NCI-H146 treated with DMSO at 0.1 percent for 48 hours (cell line): Measurements from ENCODE around the gene BSX.

Experiments used
- DNase-seq: peaks from one replicate; lab custom pipeline; 2025; ENCODE audit not compliant: unreplicated experiment; lab: John Stamatoyannopoulos, UW

The BSX gene

GRCh38 chr11:122981388-122982264 is at the start of gene BSX:
Gene BSX, minus strand, starts transcription at chr11:122981834. Its CDS starts 163 bp downstream, at chr11:122981671.
- no peak for DNase-seq

- no peak for DNase-seq
These were observed 48.9 kb upstream of the BSX start for GRCh38 chr11:123030517-123030916.

GRCh38 chr11:123020968-123021367 is 39.3 kb upstream of the BSX start:
- DNase-seq, result peak; percentile 27

- no peak for DNase-seq
These were observed 37.1 kb upstream of the BSX start for GRCh38 chr11:123018702-123019101.

- DNase-seq, result no peak
These were observed 29.9 kb upstream of the BSX start for GRCh38 chr11:123011510-123011909.

- DNase-seq, result no peak
These were observed 25.4 kb upstream of the BSX start for GRCh38 chr11:123006860-123007542.

GRCh38 chr11:123000721-123001120 is 19.1 kb upstream of the BSX start:
- DNase-seq, result no peak

GRCh38 chr11:122998727-122999366 is 17.2 kb upstream of the BSX start:
- DNase-seq, result no peak

GRCh38 chr11:122995526-122995925 is 13.9 kb upstream of the BSX start:
- DNase-seq, result no peak

GRCh38 chr11:122984186-122985011 is 2.8 kb upstream of the BSX start:
- no peak for DNase-seq

GRCh38 chr11:122983438-122984185 is 2.0 kb upstream of the BSX start:
- no peak for DNase-seq

GRCh38 chr11:122979815-122980595 is 1.6 kb downstream of the BSX start:
- DNase-seq, result no peak

- no peak for DNase-seq
These were observed 2.4 kb downstream of the BSX start for GRCh38 chr11:122979103-122979814.

- DNase-seq, result no peak
These were observed 3.4 kb downstream of the BSX start for GRCh38 chr11:122978299-122978620.

GRCh38 chr11:122977470-122978298 is 4.0 kb downstream of the BSX start:
- no peak for DNase-seq

- DNase-seq, result no peak
These were observed 4.7 kb downstream of the BSX start for GRCh38 chr11:122976734-122977469.

GRCh38 chr11:122976061-122976733 is 5.4 kb downstream of the BSX start:
- DNase-seq, result no peak
